Astrocyte (in vitro differentiated cells and primary cell): Measurements from ENCODE around the gene DMKN. TPM values are rescaled to one million over a fixed set of nuclear protein-coding genes. Genes with fewer than 3 reads are reported as not detected.

Source experiments
- DNase-seq: peaks from one replicate; pipeline ENCODE4 v3.0.0-alpha.2; 2010; ENCODE audit warnings: low read depth
- FAIRE-seq: peaks from 2 replicates; lab custom pipeline; 2011; peaks lifted over from hg19 to GRCh38; lab: Jason Lieb, UNC
- H2AFZ ChIP-seq: 2 replicates; pipeline ENCODE4 v1.6.0; 2012; ENCODE audit warnings: low read depth, low read length, inconsistent platforms
- H3K27ac ChIP-seq: 2 replicates; pipeline ENCODE4 v1.5.1; 2011; ENCODE audit warnings: low read depth, low read length, inconsistent platforms
- H3K27me3 ChIP-seq: 2 replicates; pipeline ENCODE4 v1.6.0; 2011; ENCODE audit warnings: low read length, inconsistent platforms; ENCODE audit not compliant: insufficient read depth
- H3K36me3 ChIP-seq: 2 replicates; pipeline ENCODE4 v1.5.1; 2011; ENCODE audit warnings: low read length, inconsistent platforms; ENCODE audit not compliant: insufficient read depth
- H3K4me1 ChIP-seq: 2 replicates; pipeline ENCODE4 v1.5.1; 2011; ENCODE audit warnings: low read length, inconsistent platforms; ENCODE audit not compliant: insufficient read depth
- H3K4me2 ChIP-seq: 2 replicates; pipeline ENCODE4 v1.6.0; 2012; ENCODE audit warnings: low read length, inconsistent platforms
- H3K4me3 ChIP-seq: 2 replicates; pipeline ENCODE4 v1.5.1; 2011; ENCODE audit warnings: low read depth, mild to moderate bottlenecking, low read length, inconsistent platforms; ENCODE audit not compliant: insufficient read depth
- H3K79me2 ChIP-seq: 2 replicates; pipeline ENCODE4 v1.6.0; 2012; ENCODE audit warnings: mild to moderate bottlenecking, low read length, inconsistent platforms; ENCODE audit not compliant: insufficient read depth
- H3K9ac ChIP-seq: 2 replicates; pipeline ENCODE4 v1.6.0; 2012; ENCODE audit warnings: mild to moderate bottlenecking, low read length, inconsistent platforms
- H3K9me3 ChIP-seq: 2 replicates; pipeline ENCODE4 v1.5.1; 2012; ENCODE audit warnings: low read depth, mild to moderate bottlenecking, low read length, inconsistent platforms; ENCODE audit not compliant: insufficient read depth
- H4K20me1 ChIP-seq: 2 replicates; pipeline ENCODE4 v1.6.0; 2012; ENCODE audit warnings: low read length, inconsistent platforms; ENCODE audit not compliant: insufficient read depth
- H3K27ac Mint-ChIP-seq: one replicate; pipeline ENCODE4 v1.8.0; 2021; ENCODE audit warnings: mild to moderate bottlenecking, mixed read lengths; ENCODE audit not compliant: unreplicated experiment
- H3K27me3 Mint-ChIP-seq: one replicate; pipeline ENCODE4 v1.8.0; 2021; ENCODE audit warnings: low read depth, mixed read lengths; ENCODE audit not compliant: unreplicated experiment
- H3K36me3 Mint-ChIP-seq: one replicate; pipeline ENCODE4 v1.8.0; 2021; ENCODE audit warnings: low read depth, mixed read lengths; ENCODE audit not compliant: unreplicated experiment
- H3K4me1 Mint-ChIP-seq: one replicate; pipeline ENCODE4 v1.8.0; 2021; ENCODE audit warnings: low read depth, mixed read lengths; ENCODE audit not compliant: unreplicated experiment
- H3K4me3 Mint-ChIP-seq: one replicate; pipeline ENCODE4 v1.8.0; 2021; ENCODE audit warnings: mild to moderate bottlenecking, moderate library complexity, mixed read lengths; ENCODE audit not compliant: unreplicated experiment
- H3K9me3 Mint-ChIP-seq: one replicate; pipeline ENCODE4 v1.8.0; 2021; ENCODE audit warnings: mild to moderate bottlenecking, mixed read lengths; ENCODE audit not compliant: unreplicated experiment
- CTCF ChIP-seq: IDR thresholded peaks from 2 replicates; pipeline ENCODE4 v1.5.1; 2011; ENCODE audit warnings: low read depth, mild to moderate bottlenecking, inconsistent platforms, low read length, moderate library complexity; ENCODE audit not compliant: insufficient read depth
- EZH2 ChIP-seq: IDR thresholded peaks from 2 replicates; pipeline ENCODE4 v1.6.1; 2012; ENCODE audit warnings: mild to moderate bottlenecking, low read length, inconsistent platforms; ENCODE audit not compliant: insufficient read depth
- total RNA-seq: library from RNA; stranded (reverse); gene quantifications from 2 replicates; pipeline ENCODE4 v1.2.1, GENCODE V29; 2021

DMKN gene
- total RNA-seq, 1 donor from 2014 or later, result 56.9 TPM

DNA sequence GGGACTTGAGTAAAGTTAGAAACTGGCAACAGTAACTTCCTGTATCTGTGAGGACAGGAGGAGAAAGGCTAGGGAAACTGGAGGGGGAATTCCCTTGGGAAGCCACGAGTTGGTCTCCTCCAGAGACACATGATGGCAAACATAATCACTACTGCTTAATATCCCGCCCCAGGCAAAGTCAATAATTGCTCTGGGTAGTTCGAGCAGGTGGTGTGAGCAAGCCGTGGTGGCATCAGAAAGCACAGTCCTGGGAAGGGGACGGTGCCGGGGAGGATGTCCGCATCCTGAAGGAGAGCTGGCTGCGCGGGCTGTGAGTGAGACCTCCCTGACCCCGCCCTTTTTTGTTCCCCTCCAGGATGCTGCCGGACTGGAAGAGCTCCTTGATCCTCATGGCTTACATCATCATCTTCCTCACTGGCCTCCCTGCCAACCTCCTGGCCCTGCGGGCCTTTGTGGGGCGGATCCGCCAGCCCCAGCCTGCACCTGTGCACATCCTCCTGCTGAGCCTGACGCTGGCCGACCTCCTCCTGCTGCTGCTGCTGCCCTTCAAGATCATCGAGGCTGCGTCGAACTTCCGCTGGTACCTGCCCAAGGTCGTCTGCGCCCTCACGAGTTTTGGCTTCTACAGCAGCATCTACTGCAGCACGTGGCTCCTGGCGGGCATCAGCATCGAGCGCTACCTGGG is 63.9 kb downstream of the DMKN start:
- H3K9me3 Mint-ChIP-seq, result peaks cover 2% of the 10 kb centered on the region
- no peak overlapping the region for H2AFZ ChIP-seq

GRCh38 chr19:35447606-35448469 is 65.6 kb downstream of the DMKN start, which contains the start of gene FFAR2:
Gene FFAR2, plus strand, starts transcription at chr19:35448257. Its CDS starts 1,458 bp downstream, at chr19:35449715.
- Mint-ChIP-seq H3K27me3 (peaks cover 66% of the 10 kb centered on the region), H3K36me3 (no peaks in the 10 kb centered on the region), H3K27ac (no peak within 1 kb of the TSS), H3K4me3 (no peak within 1 kb of the TSS), H3K9me3 (peaks cover 2% of the 10 kb centered on the region), H3K4me1 (no peaks in the 10 kb centered on the region)
- H3K9ac ChIP-seq, result no peak within 1 kb of the TSS
- H3K36me3 ChIP-seq, result no peaks in the 10 kb centered on the region
- H2AFZ ChIP-seq, result no peak within 1 kb of the TSS
- H3K4me2 ChIP-seq, result no peak within 1 kb of the TSS
- H4K20me1 ChIP-seq, result no peaks in the 10 kb centered on the region
- no peaks in the 10 kb centered on the region for H3K27me3 ChIP-seq
- H3K27ac ChIP-seq, result no peak within 1 kb of the TSS
- H3K4me3 ChIP-seq, result no peak within 1 kb of the TSS
- DNase-seq (no peak), FAIRE-seq (no peak)
- H3K79me2 ChIP-seq, result no peaks in the 10 kb centered on the region
- TF ChIP-seq CTCF (no peak), EZH2 (no peak)
- H3K9me3 ChIP-seq, result no peaks in the 10 kb centered on the region
- no peaks in the 10 kb centered on the region for H3K4me1 ChIP-seq

More for the DNA sequence above, 63.9 kb downstream of the DMKN start:
- Mint-ChIP-seq H3K27ac (no peak overlapping the region), H3K36me3 (no peaks in the 10 kb centered on the region), H3K27me3 (peaks cover 68% of the 10 kb centered on the region), H3K4me1 (no peaks in the 10 kb centered on the region), H3K4me3 (no peak overlapping the region)
- no peak overlapping the region for H3K27ac ChIP-seq
- H3K4me2 ChIP-seq, result no peak overlapping the region
- DNase-seq (no peak), FAIRE-seq (no peak)
- no peak overlapping the region for H3K9ac ChIP-seq
- H4K20me1 ChIP-seq, result no peaks in the 10 kb centered on the region
- H3K79me2 ChIP-seq, result no peaks in the 10 kb centered on the region
- no peak for TF ChIP-seq EZH2
- no peak for TF ChIP-seq CTCF
- H3K36me3 ChIP-seq, result no peaks in the 10 kb centered on the region
- no peaks in the 10 kb centered on the region for H3K27me3 ChIP-seq
- H3K4me3 ChIP-seq, result no peak overlapping the region
- H3K4me1 ChIP-seq, result no peaks in the 10 kb centered on the region
- H3K9me3 ChIP-seq, result no peaks in the 10 kb centered on the region

Other genes starting within 250 kb of the DMKN start
- gene USF2, start 244.7 kb downstream of the DMKN start, total RNA-seq, result 68.9 and 70.0 TPM in 2 replicates
- 0.36 and 0.38 TPM in 2 replicates for gene HAMP, start 231.1 kb downstream of the DMKN start, total RNA-seq
- gene MAG, start 221.5 kb downstream of the DMKN start, total RNA-seq, result not detected in 2 replicates
- not detected in 2 replicates for gene CD22, start 184.5 kb downstream of the DMKN start, total RNA-seq
- gene FFAR1, start 165.7 kb downstream of the DMKN start, total RNA-seq, result not detected in 2 replicates
- not detected in 2 replicates for gene FFAR3, start 155.2 kb downstream of the DMKN start, total RNA-seq
- gene GPR42, start 142.6 kb downstream of the DMKN start, total RNA-seq, result not detected in 2 replicates
- gene FFAR2, start 65.4 kb downstream of the DMKN start, total RNA-seq, result not detected in 2 replicates
- gene KRTDAP, start 23.2 kb downstream of the DMKN start, total RNA-seq, result not detected in 2 replicates
- gene SBSN, start 14.7 kb upstream of the DMKN start, total RNA-seq, result 0.18 and 0.38 TPM in 2 replicates
- gene GAPDHS, start 19.8 kb upstream of the DMKN start, total RNA-seq, result not detected in 2 replicates
- gene TMEM147, start 32.0 kb upstream of the DMKN start, total RNA-seq, result 68.2 and 69.3 TPM in 2 replicates
- not detected in 2 replicates for gene ATP4A, start 50.0 kb upstream of the DMKN start, total RNA-seq
- gene PMIS2, start 72.5 kb upstream of the DMKN start, total RNA-seq, result not detected in 2 replicates
- 5.3 and 6.0 TPM in 2 replicates for gene HAUS5, start 99.1 kb upstream of the DMKN start, total RNA-seq
- 102 and 106 TPM in 2 replicates for gene RBM42, start 115.4 kb upstream of the DMKN start, total RNA-seq
- gene ETV2, start 128.1 kb upstream of the DMKN start, total RNA-seq, result 0.45 TPM in 1 of 2 replicates, not detected in the other
- gene COX6B1, start 134.7 kb upstream of the DMKN start, total RNA-seq, result 326 and 344 TPM in 2 replicates
- gene UPK1A, start 152.9 kb upstream of the DMKN start, total RNA-seq, result 0.18 TPM in 1 of 2 replicates, not detected in the other
- not detected in 2 replicates for gene ZBTB32, start 190.9 kb upstream of the DMKN start, total RNA-seq
- gene KMT2B, start 204.4 kb upstream of the DMKN start, total RNA-seq, result 28.7 and 29.0 TPM in 2 replicates
- gene IGFLR1, start 228.8 kb upstream of the DMKN start, total RNA-seq, result 2.0 and 2.4 TPM in 2 replicates
- gene U2AF1L4, start 231.8 kb upstream of the DMKN start, total RNA-seq, result 15.7 and 16.6 TPM in 2 replicates
- gene PSENEN, start 232.0 kb upstream of the DMKN start, total RNA-seq, result 97.5 and 100 TPM in 2 replicates
- gene LIN37, start 234.9 kb upstream of the DMKN start, total RNA-seq, result 12.7 and 15.6 TPM in 2 replicates
- gene HSPB6, start 243.4 kb upstream of the DMKN start, total RNA-seq, result 1.2 and 1.9 TPM in 2 replicates
- gene PROSER3, start 244.5 kb upstream of the DMKN start, total RNA-seq, result 32.9 and 35.6 TPM in 2 replicates